ENCODE results near the gene FMN1.
"Not testable (repeated sequence)": the region's sequence is repeated elsewhere in the genome, so short reads cannot be mapped to it uniquely, and the experiment has no call there.

The FMN1 gene

DNA sequence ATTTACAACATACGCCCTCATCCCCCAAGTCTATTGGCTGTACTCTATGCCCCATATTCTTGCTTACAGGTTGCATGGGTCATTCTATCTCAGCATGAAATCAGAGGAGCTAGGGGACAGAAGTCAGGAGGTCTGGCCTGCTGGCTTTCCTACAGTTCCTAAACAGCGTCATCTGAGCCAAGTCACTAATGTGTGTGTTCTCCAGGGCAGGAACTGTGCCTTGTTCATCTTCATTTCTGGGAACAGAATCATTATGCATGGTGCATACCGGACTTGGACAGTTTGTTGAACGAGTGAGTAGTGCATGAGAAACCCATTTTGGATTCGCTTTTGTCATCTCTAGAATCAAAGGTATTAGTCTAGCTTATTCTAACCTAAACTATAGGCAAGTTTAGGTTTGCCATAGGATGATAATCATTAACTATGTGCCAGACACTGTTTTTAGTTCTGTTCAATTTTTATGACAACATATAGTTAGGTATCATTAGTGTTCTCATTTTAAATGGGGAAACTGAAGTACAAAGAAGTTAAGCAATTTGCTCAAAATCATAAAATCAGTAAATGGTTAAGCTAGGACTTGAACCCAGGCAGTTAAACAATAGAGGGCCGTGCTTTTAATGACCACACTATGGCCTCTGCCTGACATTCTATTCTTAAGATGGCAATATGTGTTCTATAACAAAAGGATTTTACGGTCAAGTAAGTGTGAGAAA, 105.2 kb downstream of the FMN1 start:
- DNase-seq: no peak

DNA sequence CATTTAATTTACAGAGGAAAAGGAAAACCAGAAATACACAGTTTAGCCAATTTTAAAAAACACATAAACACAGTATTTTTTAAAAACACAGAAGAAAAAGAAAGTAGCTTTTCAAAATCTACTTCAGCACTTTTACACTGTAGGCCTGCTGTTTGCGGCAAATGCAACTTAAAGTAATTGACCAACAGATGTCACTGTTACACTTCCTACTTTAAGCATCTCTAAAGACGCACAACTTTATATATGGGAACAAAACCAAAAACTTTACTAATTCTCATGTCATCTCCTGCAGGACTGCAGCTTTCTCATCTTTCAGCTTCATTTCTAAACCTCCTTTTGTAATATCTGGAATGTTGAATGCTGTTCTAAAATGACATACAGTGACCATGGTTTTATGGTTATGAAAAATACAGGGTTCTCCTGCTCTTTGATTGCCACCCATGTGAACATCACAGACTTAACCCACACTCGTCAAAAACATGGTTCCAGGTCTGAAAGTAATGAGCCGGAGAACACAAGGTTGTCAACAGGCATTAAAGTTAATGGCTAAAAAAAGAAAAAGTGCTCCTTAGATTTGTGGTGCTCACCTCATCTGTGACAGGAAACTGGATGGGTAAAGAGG, 107.9 kb downstream of the FMN1 start:
- DNase-seq: no peak

DNA sequence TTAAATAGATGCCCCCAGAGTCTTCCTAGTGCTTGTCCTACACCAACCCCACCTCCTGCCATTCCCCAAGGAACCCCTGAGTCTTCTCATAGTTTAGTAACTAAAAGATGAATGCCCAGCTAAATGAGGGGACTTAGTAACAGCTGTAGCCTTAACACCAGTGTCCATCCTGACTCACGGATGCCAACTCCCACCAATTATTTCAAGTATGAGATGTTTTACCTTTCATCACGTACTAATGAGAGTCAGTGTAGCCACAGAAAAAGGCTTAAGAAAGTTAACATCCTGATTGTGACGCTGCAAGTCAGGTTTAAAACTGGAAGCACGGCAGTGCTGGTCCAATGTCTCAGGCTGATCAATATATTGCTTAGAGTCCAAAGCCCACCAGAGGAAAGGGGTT, 109.9 kb downstream of the FMN1 start:
- no peak for DNase-seq

DNA sequence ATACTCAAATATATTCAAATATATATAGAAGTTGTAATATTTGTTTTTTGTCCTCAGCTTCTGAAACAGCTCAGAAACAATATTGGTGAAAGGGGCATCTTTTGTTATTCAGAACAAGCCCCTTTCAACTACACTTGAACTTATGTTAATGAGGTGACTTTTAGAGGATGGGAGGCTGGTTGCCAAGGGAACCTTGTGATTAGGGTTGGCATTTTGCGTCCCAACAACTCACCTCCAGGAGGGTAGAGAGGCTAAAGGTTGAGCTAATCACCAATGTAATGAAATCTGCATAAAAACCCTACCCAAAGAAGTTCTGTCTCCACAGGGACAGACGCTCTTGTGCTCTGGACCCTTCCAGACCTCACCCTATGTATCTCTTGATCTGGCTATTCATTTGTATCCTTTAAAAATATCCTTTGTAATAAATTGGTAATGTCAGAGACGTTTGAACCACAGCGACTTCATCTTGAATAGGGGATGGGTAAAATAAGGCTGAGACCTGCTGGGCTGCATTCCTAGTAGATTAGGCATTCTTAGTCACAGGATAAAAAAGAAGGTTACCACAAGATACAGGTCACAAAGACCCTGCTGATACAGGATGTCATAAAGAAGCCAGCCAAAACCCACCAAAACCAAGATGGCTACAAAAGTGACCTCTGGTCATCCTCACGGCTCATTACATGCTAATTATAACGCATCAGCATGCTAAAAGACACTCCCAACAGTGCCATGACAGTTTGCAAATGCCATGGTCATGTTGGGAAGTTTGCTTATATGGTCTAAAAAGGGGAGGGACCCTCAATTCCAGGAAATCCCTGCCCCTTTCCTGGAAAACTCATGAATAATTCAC, 111.1 kb downstream of the FMN1 start:
- no peak for DNase-seq

DNA sequence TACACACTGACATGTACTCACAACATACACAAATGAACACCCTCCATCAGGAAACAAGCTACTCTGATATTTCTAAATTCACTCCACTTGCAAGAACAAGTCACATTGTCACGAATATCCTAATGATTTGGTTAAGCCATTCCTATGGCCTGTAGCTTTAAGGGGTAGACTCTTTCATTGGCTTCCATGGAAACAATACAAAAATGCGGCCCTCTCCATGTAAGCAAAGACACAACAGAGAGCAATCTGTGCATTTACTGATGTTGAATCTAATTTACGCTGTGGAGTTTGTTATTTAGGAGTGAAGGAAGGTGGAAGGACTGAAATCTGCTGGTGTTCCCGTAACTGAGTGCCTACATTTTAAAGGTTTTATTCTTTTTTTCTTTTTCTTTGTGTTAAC, 114.5 kb downstream of the FMN1 start:
- DNase-seq: no peak

DNA sequence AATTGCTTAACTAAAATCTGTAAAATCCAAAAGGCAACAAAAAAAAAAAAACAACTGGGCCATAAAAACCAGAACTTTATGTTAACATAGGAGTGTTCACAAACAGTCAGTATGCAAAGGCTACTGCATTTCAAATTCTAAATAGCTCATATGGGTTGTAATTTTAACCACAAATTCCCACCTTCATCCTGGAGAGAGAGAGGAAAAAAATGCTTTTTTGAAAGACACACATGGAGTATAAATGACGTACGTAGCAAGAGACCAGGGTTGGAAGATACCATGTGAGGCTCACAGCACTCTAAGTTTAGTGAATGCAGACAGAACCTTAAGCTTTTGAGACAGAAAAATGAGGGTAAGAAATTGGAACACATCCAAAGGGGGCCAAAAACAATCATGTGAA, 115.9 kb downstream of the FMN1 start:
- no peak for DNase-seq

DNA sequence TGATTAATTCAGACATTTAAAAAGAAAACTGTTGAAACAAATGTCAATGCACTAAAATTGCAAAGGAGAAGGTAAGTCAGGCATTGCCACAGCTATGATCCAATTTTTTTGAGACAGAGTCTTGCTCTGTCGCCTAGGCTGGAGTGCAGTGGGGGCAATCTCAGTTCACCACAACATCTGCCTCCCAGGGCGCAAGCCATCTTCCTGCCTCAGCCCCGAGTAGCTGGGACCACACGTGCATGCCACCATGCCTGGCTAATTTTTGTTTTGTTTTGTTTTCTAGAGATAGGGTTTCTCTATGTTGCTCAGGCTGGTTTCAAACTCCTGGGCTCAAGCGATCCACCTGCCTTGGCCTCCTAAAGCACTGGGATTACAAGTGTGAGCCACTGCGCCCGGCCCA, 117.6 kb downstream of the FMN1 start:
- DNase-seq: no peak

DNA sequence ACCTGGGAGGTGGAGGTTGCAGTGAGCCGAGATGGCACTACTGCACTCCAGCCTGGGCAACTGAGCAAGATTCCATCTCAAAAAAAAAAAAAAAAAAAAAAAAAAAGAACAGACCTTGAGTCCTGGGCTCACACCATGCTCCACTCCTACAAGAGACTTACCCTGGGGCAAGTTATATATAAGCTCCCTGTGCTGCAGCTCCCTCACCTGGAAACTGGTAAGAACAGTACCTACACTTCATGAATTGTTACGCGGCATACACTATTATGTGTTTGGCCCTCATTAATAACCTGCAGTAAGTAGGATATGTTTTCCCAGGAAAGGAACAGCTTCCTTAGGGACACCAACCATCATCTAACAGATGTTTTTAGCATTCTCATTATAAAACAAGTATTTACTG, 119.6 kb downstream of the FMN1 start:
- DNase-seq: no peak

DNA sequence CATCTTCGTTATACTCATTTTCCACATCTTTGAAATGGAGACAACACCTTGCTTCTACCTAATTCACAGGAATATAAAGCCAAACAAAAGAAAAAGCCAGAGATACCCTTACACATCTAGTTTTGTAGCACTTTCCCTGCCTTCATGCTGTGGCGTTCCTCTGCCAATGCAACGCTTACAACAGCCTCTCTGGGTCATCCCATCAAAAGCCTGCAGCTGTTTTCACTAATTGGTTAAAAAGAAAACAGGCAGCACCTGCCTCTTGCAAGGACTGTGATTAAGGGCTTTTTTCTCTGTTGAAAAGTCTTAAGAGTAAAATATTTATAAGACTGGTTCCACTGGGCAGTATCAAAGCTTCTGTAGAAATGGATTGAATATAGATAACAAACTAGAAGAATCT, 120.3 kb downstream of the FMN1 start:
- no peak for DNase-seq

DNA sequence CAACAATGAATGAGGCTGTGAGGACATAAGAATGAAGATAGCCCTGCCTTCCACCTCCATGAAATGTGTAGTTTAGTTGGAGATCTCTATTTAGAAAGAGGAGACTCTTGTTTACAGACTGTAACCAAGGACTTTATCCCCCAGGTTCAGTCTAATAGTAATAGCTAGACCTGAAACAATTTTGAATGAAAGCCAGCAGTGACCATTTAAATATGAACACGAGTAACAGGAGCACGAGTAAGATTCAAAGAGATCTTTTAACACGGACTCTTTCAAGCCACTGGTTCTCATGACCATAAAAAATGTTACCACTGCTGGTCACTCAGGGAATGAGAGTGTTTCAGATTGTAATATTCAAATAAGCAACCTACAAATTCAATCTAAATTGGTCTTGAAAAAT, 123.1 kb downstream of the FMN1 start:
- no peak for DNase-seq

DNA sequence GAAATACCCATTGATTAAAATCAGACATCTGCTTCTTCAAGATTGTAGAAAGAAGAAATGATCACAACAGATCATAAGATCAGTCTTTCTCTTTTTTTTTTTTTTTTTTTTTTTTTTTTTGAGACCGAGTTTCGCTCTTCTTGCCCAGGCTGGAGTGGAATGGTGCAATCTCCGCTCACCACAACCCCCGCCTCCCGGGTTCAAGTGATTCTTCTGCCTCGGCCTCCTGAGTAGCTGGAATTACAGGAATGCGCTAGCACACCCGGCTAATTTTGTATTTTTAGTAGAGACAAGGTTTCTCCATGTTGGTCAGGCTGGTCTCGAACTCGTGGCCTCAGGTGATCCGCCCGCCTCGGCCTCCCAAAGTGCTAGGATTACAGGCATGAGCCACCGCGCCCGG, 124.6 kb downstream of the FMN1 start:
- DNase-seq: not testable (repeated sequence)

DNA sequence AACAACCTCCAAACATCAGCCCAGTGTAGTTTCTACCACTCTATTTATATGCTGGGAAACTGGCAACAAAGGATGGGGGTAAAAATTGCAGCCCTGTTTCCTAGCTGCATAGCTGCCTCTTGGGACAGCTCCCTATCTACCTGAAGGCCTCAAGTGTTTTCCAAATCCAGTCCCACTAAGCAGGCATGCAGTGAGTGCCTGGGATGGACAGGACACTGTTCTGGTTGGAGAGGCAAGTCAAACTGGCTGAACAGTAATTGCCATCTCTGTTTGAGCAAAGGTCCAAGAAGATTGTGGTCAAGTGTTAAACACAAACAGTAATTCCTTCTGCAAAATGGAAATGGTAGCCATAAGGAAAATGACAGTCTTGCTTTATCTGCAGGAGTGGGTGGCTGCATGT, 125.4 kb downstream of the FMN1 start:
- DNase-seq: no peak

DNA sequence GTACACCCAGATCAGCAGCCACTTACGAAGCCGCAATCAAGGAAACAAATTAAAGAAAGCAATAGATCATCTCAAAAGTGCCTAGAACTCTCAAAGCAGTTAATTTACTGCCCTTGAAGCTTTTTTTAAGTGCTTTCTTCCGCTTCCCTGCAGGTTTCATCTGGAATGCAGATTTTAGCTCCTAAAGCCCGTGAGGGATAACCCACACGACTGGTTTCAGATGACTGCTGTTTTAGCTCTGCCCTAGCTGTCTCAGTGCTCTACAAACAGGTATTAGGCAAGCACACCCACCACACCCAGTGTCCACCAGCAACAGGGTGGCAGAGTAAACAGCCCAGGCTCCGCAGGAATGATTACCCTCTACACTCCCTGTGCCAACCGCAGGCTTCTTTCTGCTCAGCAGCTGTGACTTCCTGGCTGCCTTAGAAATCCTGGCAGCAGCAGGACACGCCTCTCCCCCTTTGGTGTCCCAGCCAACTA, 126.0 kb downstream of the FMN1 start:
- DNase-seq: no peak

DNA sequence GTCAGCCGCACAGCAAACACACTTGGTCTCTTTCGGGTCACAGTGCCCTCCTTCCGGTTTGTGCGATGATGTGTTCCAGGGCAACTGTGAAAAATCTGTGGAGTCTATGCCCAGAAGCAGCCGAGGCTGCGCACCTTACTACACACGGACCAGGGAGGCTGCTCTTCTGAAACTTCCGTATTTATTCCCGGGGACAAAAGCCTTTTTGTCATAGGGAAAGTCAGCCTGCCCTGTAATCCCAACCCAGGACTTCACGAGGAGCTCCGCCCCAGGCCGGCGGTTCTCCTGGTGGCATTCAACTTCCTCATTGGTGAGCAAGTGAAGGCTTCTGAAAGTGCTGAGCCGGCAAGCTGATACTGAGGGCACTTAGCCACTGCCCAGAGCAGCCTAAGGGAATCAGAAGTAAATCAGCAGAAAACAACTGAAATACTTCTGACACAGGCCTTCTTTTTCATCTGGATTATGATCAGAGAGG, 126.5 kb downstream of the FMN1 start:
- no peak for DNase-seq

DNA sequence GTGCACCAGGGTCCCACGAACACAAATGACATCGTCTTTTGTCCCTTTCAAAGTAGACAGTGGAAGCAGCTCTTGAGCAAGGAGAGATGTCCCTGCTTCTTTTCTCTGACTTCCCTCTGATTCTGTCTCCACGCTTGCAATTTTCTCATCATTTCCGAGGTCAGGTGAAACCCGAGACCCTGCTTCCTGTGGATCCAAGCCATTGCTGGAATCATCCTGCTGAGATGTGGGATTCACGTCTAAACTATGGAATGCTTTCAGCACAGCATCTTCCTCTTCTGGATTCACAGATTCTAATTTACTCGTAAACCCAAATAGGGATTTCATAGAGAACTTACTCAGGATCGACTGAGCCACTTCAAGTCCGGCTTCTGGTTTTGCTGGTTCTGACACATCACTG, 127.1 kb downstream of the FMN1 start:
- DNase-seq: no peak

DNA sequence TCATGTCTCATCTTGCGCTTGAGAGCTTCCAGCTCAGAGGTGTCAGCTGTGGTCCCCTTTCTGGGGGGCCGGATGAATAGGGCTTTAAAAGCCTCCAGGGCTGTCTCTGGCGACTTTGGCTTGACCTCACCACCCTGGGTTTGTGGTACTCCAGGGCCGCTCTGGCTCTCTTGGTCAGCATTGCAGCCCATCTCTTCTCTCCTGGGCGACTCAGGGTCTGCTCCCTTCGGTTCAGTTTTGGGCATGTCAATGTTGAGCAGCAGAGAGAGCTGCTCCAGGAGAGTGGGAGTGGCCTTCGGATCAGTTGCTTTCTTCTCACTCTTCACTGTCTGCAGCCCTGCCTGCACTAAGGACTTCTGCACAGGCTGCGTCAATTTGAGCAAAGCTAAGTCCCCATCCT, 127.9 kb downstream of the FMN1 start:
- no peak for DNase-seq

DNA sequence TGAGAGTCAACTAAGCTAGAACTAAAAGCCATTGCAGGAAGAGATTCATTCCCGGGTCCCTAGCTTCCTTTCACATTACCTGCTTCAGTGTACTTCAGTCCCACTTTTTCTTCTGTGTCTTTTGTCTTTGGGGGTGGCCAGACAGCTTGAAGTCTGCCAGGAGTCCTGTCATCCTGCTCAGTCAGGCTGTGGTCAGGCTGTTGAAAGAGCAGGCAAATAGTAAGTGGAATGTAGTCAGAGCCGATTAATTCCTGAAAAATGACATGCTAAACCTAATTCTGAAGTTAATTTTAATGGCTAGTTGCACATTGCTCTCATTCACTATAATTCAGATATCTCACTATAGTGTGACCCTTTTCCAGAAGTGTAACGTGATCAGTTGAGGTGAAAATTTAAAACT, 129.6 kb downstream of the FMN1 start:
- DNase-seq: no peak

DNA sequence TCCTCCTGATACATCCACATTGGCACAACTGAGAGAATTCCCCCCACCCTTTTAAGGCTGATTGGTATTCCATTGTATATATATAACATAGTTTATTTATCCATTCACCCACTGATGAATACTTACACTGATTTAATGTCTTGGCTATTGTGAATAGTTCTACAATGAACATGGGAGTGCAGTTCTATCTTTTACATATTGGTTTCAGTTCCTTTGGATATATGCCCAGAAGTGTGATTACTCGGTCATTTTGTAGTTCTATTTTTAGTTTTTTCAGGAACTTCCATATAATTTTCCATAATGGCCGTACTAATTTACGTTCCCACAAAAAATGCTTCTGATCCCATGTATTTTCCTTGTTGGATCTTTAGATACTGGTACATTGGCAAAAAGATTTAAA, 135.3 kb downstream of the FMN1 start:
- DNase-seq: no peak

DNA sequence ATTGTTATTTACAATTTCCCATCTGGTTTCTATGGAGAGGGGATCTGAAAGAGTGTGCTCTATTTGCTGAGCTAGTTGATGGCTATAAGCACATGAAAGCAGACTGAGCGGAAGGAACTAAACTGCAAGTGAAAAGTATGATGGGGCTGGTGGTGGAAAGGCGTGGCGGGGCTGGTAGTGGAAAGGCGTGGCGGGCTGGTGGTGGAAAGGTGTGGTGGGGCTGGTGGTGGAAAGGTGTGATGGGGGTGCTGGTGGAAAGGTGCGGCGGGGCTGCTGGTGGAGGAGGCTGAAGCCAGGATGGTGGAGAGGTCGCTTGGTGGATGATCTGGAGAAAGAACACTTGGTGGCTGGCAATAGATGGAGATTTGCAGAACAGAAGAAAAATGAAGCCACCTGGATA, 136.7 kb downstream of the FMN1 start:
- no peak for DNase-seq

DNA sequence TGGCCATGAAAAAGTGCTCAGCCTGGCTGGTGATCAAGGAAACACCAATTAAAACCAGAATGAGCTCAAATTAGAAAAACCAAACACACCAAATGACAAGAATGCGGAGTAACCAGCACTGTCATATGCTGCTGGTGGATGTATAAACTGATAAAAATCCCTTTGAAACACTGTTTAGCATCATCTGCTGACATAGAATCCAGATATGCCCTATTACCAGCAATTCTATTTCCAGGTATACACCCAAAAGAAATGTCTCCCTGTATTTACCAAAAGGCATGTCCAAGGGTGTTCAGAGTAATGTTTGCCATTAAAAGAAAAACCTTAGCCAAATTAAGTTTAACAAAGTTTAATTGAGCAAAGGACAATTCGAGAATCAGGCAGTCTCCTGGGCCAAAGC, 138.6 kb downstream of the FMN1 start:
- no peak for DNase-seq

DNA sequence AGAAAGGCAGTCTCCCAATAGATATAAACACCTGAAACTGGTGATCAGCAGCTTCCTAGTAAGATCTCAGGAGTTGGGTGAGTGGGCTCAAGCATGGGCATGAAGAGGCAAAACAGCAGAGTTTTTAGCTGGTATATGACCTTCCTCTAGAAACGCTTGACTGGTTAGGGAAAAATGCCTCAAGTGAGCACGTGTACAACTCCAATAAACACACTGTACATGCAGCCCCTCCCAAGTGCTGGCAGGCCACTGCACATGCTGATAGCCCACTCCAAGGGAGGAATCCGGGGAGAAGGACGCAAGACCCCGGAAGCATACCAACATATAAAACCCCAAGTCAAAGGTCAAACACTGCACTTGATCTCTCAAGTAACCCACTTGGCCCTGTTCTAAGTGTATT, 143.0 kb downstream of the FMN1 start:
- no peak for DNase-seq

DNA sequence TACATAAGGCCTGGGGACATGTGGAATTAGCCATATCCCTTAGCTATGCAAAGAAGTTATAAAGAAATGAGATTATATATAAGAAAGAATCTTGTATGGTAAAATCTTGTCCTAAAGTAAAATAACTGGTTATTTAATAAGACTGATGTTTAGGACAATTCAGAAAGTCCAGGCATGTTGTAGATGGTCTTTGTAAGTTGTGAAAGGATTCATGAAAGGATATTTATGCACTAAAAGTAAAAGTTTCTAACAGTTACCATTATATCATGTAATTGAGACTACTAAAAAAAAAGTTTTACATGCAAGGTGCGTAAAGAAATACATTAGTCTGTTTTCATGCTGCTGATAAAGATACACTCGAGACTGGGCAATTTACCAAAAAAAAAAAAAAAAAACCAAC, 146.3 kb downstream of the FMN1 start:
- DNase-seq: no peak

DNA sequence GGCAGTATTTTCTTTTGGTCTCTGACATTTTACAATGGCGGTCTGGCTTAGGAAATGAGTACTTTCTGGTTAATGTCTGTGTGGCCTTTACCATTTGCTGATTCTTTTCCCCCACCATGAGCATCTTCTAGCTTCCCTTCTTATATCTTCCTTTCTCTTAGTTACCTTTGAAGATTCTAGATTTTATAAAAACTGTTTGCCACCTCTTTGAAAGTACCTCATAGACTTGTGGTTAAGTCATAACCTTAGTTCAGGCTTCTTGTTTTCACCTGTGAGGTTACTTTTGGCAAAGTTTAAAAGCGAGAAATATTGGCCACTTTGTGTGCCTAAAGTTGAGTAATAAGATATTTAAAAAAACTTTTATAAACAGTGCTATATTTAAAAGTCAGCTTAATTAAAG, 147.4 kb downstream of the FMN1 start:
- no peak for DNase-seq

DNA sequence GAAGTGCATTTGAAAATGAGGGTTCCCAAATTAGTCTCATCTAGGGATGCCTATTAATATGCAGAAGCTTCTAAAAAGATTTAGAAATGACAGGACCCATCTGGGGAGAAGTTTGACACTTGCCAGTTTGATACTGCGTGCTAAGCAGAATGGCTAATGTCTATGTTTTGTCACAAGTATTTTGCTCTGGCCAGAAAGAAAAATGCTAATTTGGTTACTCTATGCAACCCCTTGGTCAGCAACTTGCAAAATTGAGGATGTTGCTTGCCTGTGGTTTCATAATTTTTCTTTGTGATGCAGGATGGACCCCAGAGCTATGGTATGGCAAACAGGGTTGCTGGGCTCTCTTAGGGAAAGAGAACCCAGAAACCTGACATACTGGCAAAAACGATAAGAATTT, 148.2 kb downstream of the FMN1 start:
- DNase-seq: no peak
